EH (cell line): ENCODE measurements around the gene SRRM4.
"Not testable (repeated sequence)": the region's sequence is repeated elsewhere in the genome, so short reads cannot be mapped to it uniquely, and the experiment has no call there.

Source experiments
- DNase-seq: peaks from one replicate; pipeline ENCODE4 v3.0.0-alpha.2; 2015; ENCODE audit warnings: low read depth

The SRRM4 gene, protein sequence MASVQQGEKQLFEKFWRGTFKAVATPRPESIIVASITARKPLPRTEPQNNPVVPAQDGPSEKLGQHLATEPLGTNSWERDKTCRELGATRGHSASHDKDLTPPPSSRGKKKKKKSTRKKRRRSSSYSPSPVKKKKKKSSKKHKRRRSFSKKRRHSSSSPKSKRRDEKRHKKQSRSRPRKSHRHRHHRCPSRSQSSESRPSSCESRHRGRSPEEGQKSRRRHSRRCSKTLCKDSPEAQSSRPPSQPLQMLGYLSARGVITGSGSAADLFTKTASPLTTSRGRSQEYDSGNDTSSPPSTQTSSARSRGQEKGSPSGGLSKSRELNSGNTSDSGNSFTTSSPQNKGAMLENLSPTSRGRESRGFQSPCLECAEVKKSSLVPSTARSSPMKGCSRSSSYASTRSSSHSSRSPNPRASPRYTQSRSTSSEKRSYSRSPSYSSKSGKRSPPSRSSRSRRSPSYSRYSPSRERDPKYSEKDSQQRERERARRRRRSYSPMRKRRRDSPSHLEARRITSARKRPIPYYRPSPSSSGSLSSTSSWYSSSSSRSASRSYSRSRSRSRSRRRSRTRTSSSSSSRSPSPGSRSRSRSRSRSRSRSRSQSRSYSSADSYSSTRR

GRCh38 chr12:118981285-118982211 lies at the start of gene SRRM4:
SRRM4 (plus strand) TSS chr12:118981541; CDS start chr12:118981883, 342 bp downstream.
- DNase-seq = no peak

- DNase-seq = no peak
Observed at GRCh38 chr12:118946256-118946655, 35.1 kb upstream of the SRRM4 start.

DNA sequence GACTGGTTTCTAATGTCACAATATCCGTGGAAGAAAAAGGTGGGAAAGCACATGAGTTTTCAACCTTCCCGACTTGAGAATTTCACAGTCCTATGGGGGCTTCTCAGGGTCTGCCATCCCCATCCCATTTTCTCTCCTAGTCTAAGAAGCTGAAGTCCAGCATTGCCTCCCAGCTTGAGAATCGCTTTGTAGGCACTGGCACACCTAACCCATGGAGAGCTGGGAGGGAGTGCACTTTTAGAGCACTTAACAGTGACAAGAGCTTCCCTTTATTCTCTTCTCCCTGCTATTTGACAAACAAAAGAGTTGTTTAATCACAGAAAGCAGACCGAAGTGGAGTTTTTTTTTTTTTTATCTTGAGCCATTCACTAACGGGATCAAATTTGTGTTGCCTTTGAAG lies 22.8 kb upstream of the SRRM4 start:
- no peak for DNase-seq

GRCh38 chr12:118959348-118959747 lies 22.0 kb upstream of the SRRM4 start:
- DNase-seq = no peak

DNA sequence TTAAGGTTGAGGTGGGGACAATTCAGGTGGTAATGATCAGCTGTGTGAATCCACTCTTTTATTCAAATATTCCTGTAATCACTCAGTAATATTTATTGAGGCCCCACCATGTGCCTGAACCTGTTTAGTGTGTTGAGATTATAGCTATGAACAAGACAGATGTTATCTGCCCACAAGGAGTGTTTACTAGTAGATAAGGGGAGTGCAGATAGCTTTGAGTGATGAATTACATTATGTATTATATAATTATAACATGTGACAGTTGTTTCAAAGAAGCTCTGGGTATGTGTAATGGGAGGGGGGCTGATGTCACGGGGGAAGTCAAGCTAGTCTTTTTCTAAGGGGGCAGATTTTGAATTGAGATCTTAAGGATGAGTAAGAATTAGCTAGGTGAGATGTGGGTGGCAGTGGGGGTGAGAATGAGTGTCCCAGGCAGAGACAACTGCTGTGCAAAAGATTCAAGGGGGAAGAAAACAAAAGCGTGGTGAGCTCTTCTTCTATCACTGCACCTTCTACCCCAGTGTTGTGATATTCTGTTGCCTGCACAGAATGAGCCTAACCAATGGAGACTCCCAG lies 21.3 kb upstream of the SRRM4 start:
- no peak for DNase-seq

DNA sequence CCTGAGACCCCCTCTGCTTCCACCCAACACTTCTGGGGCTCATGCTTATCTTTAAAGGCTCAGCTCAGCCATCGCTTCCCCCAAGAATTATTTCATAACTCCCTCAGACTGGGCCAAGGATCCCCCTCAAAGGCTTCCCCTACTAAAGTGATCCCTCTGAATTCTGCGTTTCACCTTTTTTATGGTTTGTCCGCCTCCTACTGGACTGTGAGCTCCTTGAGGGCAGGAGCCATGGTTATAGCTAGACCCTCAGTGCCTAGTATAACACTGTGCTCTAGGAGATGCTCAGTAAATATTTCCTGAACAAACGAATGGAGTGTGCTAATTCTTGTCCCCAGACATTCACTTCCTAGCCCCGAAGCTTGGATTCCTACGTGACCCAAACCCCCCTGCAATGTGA lies 20.5 kb upstream of the SRRM4 start:
- no peak for DNase-seq

DNA sequence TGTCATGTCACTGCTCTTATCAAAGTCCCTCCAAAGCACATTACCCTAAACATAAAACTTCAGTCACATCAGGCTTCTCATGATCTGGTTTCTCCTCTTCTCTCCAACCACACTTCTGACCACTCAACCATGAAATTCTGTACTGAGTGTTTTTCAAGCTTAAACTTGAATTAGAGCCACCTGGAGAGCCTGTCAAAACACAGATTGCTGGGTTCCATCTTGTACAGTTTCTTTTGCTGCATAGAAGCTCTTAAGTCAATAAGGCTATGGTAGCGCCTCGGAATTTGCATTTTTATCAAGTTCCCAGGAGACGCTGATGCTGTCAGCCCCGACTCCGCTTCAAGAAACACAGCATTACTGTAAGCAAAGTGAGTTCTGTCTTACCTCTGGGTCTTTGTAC lies 16.4 kb upstream of the SRRM4 start:
- no peak for DNase-seq

DNA sequence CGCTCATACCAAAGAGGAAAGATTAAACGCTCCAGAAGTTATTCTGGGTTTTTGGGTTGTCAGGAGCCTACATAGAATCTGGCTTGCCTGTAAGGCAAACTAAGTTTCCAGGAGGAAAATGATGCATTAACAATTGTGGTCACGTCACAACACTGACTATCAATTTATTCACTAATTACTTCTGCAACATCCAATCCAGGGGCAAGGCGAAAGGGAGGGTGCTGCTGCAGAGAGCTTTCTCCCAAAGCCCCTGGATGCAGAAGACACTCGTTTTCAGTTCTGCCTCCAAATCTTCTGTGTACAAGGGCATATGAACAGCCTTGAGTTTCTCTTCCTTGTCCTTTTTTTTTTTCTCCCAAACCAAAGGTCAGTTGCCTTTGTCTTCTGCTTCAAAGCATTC lies 10.5 kb upstream of the SRRM4 start:
- no peak for DNase-seq

DNA sequence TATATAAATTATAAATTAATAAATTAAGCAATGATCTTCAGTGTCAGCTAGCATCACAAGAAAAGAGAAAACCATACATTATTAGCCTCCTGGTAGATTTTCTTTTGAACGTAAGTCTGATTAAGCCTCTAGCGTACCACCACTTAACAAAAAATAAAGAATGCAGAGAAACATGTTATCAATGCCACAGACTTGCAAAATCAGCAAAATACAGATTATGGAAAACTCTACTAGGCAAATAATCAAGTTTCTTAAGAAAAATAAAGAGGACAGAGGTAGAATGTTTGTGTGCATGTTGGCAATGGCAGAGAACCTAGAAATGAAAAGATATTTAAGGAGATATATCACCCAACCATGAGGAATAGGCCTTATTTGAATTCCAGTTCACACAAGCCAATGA lies 8.4 kb upstream of the SRRM4 start:
- DNase-seq = no peak

DNA sequence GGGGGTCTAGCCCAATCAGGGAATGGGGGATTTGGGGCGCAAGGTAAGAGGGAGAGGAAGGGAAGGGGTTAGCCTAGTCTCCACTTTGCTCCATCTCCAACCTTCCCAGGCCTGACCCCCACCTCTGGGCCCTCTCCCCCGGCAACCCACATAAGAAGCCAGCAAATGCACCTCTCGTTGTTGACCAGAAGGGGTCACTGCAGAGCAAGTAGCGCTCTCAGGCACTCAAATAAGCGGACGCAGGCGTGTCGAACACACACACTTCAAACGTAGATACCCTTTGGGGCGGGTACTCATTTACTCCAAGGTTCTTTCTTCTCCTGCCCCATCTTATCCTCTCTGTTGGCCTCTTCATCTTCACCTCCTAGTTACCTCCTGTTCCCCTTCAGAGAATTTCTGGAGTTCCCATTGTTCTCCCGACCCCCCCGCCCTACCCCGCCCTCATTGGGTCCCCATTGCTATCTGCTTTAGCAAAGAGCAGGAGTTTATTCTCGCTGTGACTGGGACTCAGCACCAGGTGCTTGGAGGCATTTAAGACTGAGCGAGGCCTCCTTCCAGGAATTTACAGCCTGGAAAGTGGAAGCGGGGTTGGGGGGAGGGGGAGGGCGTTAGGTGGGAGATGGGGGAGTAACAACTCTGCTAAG lies 1.5 kb upstream of the SRRM4 start:
- DNase-seq = peak; percentile 27

GRCh38 chr12:118980407-118981014 lies 830 bp upstream of the SRRM4 start:
- DNase-seq = no peak

DNA sequence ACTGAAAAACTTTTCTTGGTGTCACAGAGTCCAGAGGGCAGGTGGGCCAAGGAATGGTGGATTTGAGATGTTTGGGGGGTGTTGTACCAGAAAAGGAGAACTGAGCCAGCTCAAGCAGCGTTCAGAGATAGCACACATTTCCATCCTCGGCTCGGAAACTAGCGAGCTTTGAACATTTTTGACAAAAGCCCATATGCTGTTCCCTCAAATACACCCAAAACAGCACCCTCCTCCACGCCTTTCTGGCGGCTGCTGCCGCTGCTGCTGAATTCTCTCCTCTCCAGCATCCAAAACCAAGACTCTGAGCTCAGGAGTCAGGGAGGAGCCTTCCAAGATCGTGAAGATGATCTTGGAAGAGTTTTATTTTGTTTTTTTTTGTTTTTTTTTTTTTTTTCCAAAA lies 961 bp downstream of the SRRM4 start:
- DNase-seq = no peak

- DNase-seq = no peak
Observed at GRCh38 chr12:118982984-118983761, 1.8 kb downstream of the SRRM4 start.

DNA sequence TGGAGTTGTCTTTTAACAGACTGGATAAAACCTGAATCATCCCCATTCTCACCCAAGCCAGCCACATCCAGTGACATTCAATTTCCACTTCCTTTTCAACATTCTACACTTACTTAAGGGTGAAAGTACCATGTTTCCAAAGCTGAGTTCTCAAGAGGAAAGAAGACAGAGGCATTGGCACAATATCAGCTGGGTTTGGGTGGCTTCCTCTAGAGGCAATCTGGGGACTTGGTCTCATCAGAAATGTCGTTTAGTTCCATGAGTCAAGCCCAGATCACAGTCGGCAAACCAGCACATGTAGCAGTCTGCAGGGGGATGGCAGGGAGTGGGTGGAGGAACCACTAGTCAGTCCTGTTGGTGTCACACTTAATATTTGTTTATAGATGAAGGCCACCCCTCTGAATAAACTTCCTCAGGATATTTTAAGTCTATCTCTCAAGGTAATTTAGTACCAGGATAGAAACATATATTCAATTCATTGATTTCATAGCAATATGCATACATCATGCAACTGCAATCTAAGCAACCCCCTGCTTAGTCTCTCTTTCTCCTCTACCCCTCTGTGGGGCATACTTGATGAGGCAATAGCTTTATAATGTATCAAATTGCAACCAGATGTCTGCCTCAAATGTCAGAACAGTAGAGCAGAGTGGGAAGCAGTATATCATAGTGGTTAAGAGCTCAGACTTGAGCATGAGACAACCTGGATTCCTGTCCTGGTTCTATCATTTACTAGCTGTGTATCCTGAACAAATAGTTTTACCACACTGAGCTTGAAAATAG lies 3.0 kb downstream of the SRRM4 start:
- no peak for DNase-seq

DNA sequence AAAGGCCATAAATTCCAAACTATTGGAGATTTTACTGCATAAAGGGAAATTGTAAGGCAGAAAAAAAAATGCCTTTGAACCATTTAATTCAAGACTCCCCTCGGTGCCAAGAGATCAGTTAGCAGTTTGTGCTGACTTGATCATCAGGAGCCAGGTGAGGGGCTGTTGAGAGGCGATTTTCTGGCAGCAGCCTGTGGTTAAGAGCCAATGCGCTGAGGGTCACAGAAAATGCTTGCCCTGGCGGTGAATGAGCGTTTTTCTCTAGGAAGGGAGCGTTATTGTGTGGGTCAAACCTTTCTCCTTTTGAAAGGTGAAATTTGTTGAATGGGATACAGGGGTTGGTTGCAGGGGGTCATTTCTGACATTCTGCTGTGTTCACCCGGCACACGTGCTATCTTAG lies 4.7 kb downstream of the SRRM4 start:
- no peak for DNase-seq

GRCh38 chr12:118999107-118999506 lies 17.8 kb downstream of the SRRM4 start:
- DNase-seq = no peak

DNA sequence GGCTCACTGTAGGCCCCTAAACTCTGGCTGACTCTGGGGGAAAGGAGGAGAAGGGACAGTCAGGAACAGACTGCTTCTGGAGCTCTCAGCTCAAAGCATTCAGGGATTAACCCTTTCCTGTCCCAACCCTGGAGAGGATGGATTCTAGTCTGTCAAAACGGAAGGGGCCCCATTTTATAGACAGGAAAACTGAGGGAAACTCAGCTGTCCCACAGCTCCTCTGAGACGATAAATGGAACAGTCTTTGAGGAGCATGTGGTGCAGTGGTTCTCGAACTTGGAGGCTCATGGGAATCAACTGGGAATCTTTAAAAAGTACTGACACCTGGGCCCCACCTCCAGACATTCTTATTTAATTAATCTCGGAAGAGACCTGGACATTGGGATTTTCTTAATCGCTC lies 23.7 kb downstream of the SRRM4 start:
- DNase-seq = no peak

GRCh38 chr12:119005913-119006312 lies 24.6 kb downstream of the SRRM4 start:
- no peak for DNase-seq

- DNase-seq = no peak
Observed at GRCh38 chr12:119006746-119007145, 25.4 kb downstream of the SRRM4 start.

- DNase-seq = not testable (repeated sequence)
Observed at GRCh38 chr12:119008273-119008672, 26.9 kb downstream of the SRRM4 start.
